GM21515 (cell line): ENCODE results near the gene SNRPA1.

Experiments used
- ATAC-seq: cut with Tn5 transposase; IDR thresholded peaks from one replicate; pipeline ENCODE4 v1.9.1; 2021; ENCODE audit not compliant: unreplicated experiment

SNRPA1 gene

GRCh38 chr15:101244036-101244781 is 50.8 kb downstream of the SNRPA1 start:
- ATAC-seq: no peak

GRCh38 chr15:101243420-101243819 is 51.6 kb downstream of the SNRPA1 start:
- no peak for ATAC-seq

GRCh38 chr15:101242999-101243336 is 52.1 kb downstream of the SNRPA1 start:
- ATAC-seq: no peak

- peak; percentile 75 for ATAC-seq
Observed at GRCh38 chr15:101242160-101242998, 52.7 kb downstream of the SNRPA1 start.

GRCh38 chr15:101240358-101240757 is 54.7 kb downstream of the SNRPA1 start:
- ATAC-seq: no peak

GRCh38 chr15:101239724-101240136 is 55.3 kb downstream of the SNRPA1 start:
- no peak for ATAC-seq

GRCh38 chr15:101237251-101237650 is 57.8 kb downstream of the SNRPA1 start:
- ATAC-seq: no peak

GRCh38 chr15:101233651-101234280 is 61.3 kb downstream of the SNRPA1 start:
- no peak for ATAC-seq

GRCh38 chr15:101232677-101233076 is 62.4 kb downstream of the SNRPA1 start:
- ATAC-seq: no peak
